COLO668 (cell line): ENCODE measurements around the gene OLFML2A.
"Not testable (repeated sequence)": the region's sequence is repeated elsewhere in the genome, so short reads cannot be mapped to it uniquely, and the experiment has no call there.

Experiments
- DNase-seq: peaks from one replicate; lab custom pipeline; 2025; ENCODE audit not compliant: unreplicated experiment; lab: John Stamatoyannopoulos, UW

OLFML2A gene

GRCh38 chr9:124776954-124777648 is at the start of gene OLFML2A:
Gene OLFML2A (plus strand): TSS chr9:124777133. CDS start chr9:124777271, 138 bp downstream.
- DNase-seq = peak; percentile 49

GRCh38 chr9:124730772-124731171 is 46.2 kb upstream of the OLFML2A start:
- DNase-seq = no peak

- no peak for DNase-seq
These were observed 42.8 kb upstream of the OLFML2A start for GRCh38 chr9:124733964-124734740.

GRCh38 chr9:124734741-124735083 is 42.2 kb upstream of the OLFML2A start:
- DNase-seq = not testable (repeated sequence)

- DNase-seq = no peak
These were observed 41.8 kb upstream of the OLFML2A start for GRCh38 chr9:124735121-124735520.

- DNase-seq = not testable (repeated sequence)
These were observed 38.9 kb upstream of the OLFML2A start for GRCh38 chr9:124738075-124738474.

GRCh38 chr9:124739360-124739759 is 37.6 kb upstream of the OLFML2A start:
- DNase-seq = no peak

- DNase-seq = no peak
These were observed 35.8 kb upstream of the OLFML2A start for GRCh38 chr9:124741149-124741548.

GRCh38 chr9:124741662-124742061 is 35.3 kb upstream of the OLFML2A start:
- DNase-seq = no peak

GRCh38 chr9:124742940-124743339 is 34.0 kb upstream of the OLFML2A start:
- DNase-seq = no peak

GRCh38 chr9:124743686-124744348 is 33.1 kb upstream of the OLFML2A start:
- no peak for DNase-seq

- no peak for DNase-seq
These were observed 29.9 kb upstream of the OLFML2A start for GRCh38 chr9:124747065-124747464.

GRCh38 chr9:124749284-124749683 is 27.6 kb upstream of the OLFML2A start:
- no peak for DNase-seq

GRCh38 chr9:124749781-124750180 is 27.2 kb upstream of the OLFML2A start:
- DNase-seq = no peak

- no peak for DNase-seq
These were observed 24.0 kb upstream of the OLFML2A start for GRCh38 chr9:124752967-124753366.

GRCh38 chr9:124754289-124754688 is 22.6 kb upstream of the OLFML2A start:
- no peak for DNase-seq

- no peak for DNase-seq
These were observed 21.9 kb upstream of the OLFML2A start for GRCh38 chr9:124755061-124755460.

GRCh38 chr9:124756011-124756410 is 20.9 kb upstream of the OLFML2A start:
- no peak for DNase-seq

GRCh38 chr9:124757616-124758015 is 19.3 kb upstream of the OLFML2A start:
- DNase-seq = no peak

- DNase-seq = no peak
These were observed 18.9 kb upstream of the OLFML2A start for GRCh38 chr9:124758061-124758460.

- no peak for DNase-seq
These were observed 18.2 kb upstream of the OLFML2A start for GRCh38 chr9:124758691-124759090.

- no peak for DNase-seq
These were observed 17.6 kb upstream of the OLFML2A start for GRCh38 chr9:124759327-124759726.
